OCI-LY3 (cell line): ENCODE measurements around the gene CST5.

ENCODE experiments used
- H2AFZ ChIP-seq: fragments of 200-600, 300-600 bp; shearing (Covaris generic); 2 replicates; pipeline ENCODE4 v1.6.0; 2014; ENCODE audit warnings: antibody characterized with exemption, low read depth, low read length
- H3K27ac ChIP-seq: fragments of 200-600, 300-600 bp; sonication (generic); 2 replicates; pipeline ENCODE4 v1.5.1; 2014; ENCODE audit warnings: mild to moderate bottlenecking, low read length, moderate library complexity, mixed read lengths
- H3K27me3 ChIP-seq: fragments of 200-600, 300-600 bp; sonication (generic); 2 replicates; pipeline ENCODE4 v1.6.1; 2014; ENCODE audit warnings: low read depth, low read length, mixed read lengths
- H3K36me3 ChIP-seq: fragments of 200-600, 300-600 bp; sonication (generic); replicated peaks from 2 replicates; pipeline ENCODE3; 2014; ENCODE audit warnings: low read depth, low read length, mixed read lengths
- H3K4me1 ChIP-seq: fragments of 300-600, 200-600 bp; sonication (generic); 2 replicates; pipeline ENCODE4 v1.6.1; 2014; ENCODE audit warnings: low read length, mixed read lengths
- H3K4me2 ChIP-seq: fragments of 200-600, 300-600 bp; sonication (generic); 2 replicates; pipeline ENCODE4 v1.6.1; 2014; ENCODE audit warnings: low read length, mixed read lengths
- H3K4me3 ChIP-seq: fragments of 300-600, 200-600 bp; sonication (generic); 2 replicates; pipeline ENCODE4 v1.5.1; 2014; ENCODE audit warnings: antibody characterized with exemption, mild to moderate bottlenecking, low read length, moderate library complexity
- H3K79me2 ChIP-seq: fragments of 300-600, 200-600 bp; shearing (Covaris generic); 2 replicates; pipeline ENCODE4 v1.6.1; 2014; ENCODE audit warnings: mild to moderate bottlenecking, low read length, mixed read lengths
- H3K9ac ChIP-seq: fragments of 300-600, 200-600 bp; shearing (Covaris generic); 2 replicates; pipeline ENCODE4 v1.6.0; 2014; ENCODE audit warnings: mild to moderate bottlenecking, low read length, moderate library complexity
- H3K9me3 ChIP-seq: fragments of 200-600, 300-600 bp; shearing (Covaris generic); 2 replicates; pipeline ENCODE4 v1.6.1; 2014; ENCODE audit warnings: low read length, mixed read lengths; ENCODE audit not compliant: insufficient read depth
- H4K20me1 ChIP-seq: fragments of 200-600, 300-600 bp; sonication (generic); 2 replicates; pipeline ENCODE4 v1.6.1; 2016; ENCODE audit warnings: low read length, mixed read lengths; ENCODE audit not compliant: insufficient read depth
- CTCF ChIP-seq: fragments of 200-600, 300-600 bp; sonication (generic); IDR thresholded peaks from 2 replicates; pipeline ENCODE4 v1.5.1; 2014; ENCODE audit warnings: antibody characterized with exemption, low read length, low read depth
- EZH2phosphoT487 ChIP-seq: fragments of 200-600 bp; shearing (Covaris generic); IDR thresholded peaks from 2 replicates; pipeline ENCODE4 v1.6.1; 2018; ENCODE audit warnings: antibody characterized with exemption, mixed run types, low read depth

Gene CST5

GRCh38 chr20:23826541-23827021, 53.0 kb downstream of the CST5 start, which contains the start of gene CST2:
Gene CST2 (minus strand): TSS chr20:23826729. CDS start chr20:23826660, 69 bp downstream.
- no peak within 1 kb of the TSS for H3K4me2 ChIP-seq
- TF ChIP-seq CTCF (no peak), EZH2phosphoT487 (no peak)
- no peak within 1 kb of the TSS for H3K4me3 ChIP-seq
- no peaks in the 10 kb centered on the region for H3K9me3 ChIP-seq
- H3K36me3 ChIP-seq = no peaks in the 10 kb centered on the region
- no peaks in the 10 kb centered on the region for H3K79me2 ChIP-seq
- no peak within 1 kb of the TSS for H2AFZ ChIP-seq
- H3K27ac ChIP-seq = no peak within 1 kb of the TSS
- no peaks in the 10 kb centered on the region for H3K4me1 ChIP-seq
- H3K9ac ChIP-seq = no peak within 1 kb of the TSS
- H3K27me3 ChIP-seq = peaks cover 12% of the 10 kb centered on the region; the same call in 1 of the 2 replicates
- no peaks in the 10 kb centered on the region for H4K20me1 ChIP-seq
